ENCODE results near the gene COL8A1. TPM values are rescaled to one million over a fixed set of nuclear protein-coding genes. Genes with fewer than 3 reads are reported as not detected.

Gene COL8A1
- total and polyA plus RNA-seq, 9 of the 15 experiments (the other 6 are each of a cell fraction or from before 2014, with no cell fraction given) = 0.07 TPM; not detected in 8

DNA sequence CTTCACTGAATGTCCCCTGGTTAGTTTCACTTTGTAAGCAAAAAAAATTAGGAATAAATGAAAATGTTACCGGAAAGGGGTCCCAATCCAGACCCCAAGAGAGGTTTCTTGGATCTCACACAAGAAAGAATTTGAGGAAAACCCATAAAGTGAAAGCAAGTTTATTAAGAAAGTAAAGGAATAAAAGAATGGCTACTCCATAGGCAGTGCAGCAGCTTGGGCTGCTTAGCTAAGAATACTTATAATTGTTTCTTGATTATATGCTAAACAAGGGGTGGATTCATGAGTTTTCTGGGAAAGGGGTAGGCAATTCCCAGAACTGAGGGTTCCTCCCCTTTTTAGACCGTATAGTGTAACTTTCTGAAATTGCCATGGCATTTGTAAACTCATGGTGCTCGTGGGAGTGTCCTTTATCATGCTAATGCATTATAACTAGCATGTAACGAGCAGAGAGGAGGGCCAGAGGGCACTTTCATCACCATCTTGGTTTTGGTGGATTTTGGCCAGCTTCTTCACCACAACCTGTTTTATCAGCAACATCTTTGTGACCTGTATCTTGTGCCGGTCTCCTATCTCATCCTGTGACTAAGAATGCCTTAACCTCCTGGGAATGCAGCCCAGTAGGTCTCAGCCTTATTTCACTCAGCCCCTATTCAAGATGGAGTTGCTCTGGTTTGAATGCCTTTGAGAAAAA is 138.3 kb downstream of the COL8A1 start (continued):
- TF ChIP-seq, protein P1, sequence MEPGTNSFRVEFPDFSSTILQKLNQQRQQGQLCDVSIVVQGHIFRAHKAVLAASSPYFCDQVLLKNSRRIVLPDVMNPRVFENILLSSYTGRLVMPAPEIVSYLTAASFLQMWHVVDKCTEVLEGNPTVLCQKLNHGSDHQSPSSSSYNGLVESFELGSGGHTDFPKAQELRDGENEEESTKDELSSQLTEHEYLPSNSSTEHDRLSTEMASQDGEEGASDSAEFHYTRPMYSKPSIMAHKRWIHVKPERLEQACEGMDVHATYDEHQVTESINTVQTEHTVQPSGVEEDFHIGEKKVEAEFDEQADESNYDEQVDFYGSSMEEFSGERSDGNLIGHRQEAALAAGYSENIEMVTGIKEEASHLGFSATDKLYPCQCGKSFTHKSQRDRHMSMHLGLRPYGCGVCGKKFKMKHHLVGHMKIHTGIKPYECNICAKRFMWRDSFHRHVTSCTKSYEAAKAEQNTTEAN (CRISPR knock-in tag; IDR thresholded peaks at IDR 0.05) = no peak
- TF ChIP-seq GTF2A2 (tag; IDR thresholded peaks at IDR 0.05) = peak; percentile 99
- peak; percentile 98 for TF ChIP-seq ZFPM2 (CRISPR knock-in tag; IDR thresholded peaks at IDR 0.05)
- TF ChIP-seq ZNF764 (CRISPR knock-in tag; IDR thresholded peaks at IDR 0.05; ENCODE audit: low read depth) = 0 out of 2 replicates have a peak, but pooled peaks have one; percentile 17
- 0 out of 2 replicates have a peak, but pooled peaks have one; percentile 45 for TF ChIP-seq NFE2 (IDR thresholded peaks at IDR 0.05; ENCODE audit: low read depth)
- TF ChIP-seq L3MBTL2 (IDR thresholded peaks at IDR 0.05) = peak; percentile 29; the same call in 1 of the 2 replicates
- peak; percentile 22; the same call in 1 of the 2 replicates for TF ChIP-seq NR2C1 (IDR thresholded peaks at IDR 0.05)
- TF ChIP-seq NR2C1 (tag; IDR thresholded peaks at IDR 0.05) = peak; percentile 97
- TF ChIP-seq LCOR (CRISPR knock-in tag; IDR thresholded peaks at IDR 0.05) = peak; percentile 48; the same call in 1 of the 2 replicates
- TF ChIP-seq MBD1 (CRISPR knock-in tag; IDR thresholded peaks at IDR 0.05) = peak; percentile 99; the same call in 1 of the 2 replicates
- peak; percentile 100 for TF ChIP-seq ZNF175 (CRISPR knock-in tag; IDR thresholded peaks at IDR 0.05; ENCODE audit: low read depth)
- TF ChIP-seq ZKSCAN8 (CRISPR knock-in tag; IDR thresholded peaks at IDR 0.05) = peak; percentile 97
- 0 out of 4 replicates have a peak, but pooled peaks of 1 of the 2 experiments have one; percentile 7 for TF ChIP-seq SIX5 (IDR thresholded peaks at IDR 0.05; ENCODE audit: borderline replicate concordance in 1 of 2, insufficient read depth in 1 of 2, low read depth in 1 of 2, low read length in 2 of 2)
- peak in 1 of 2 experiments; percentile 99; a peak in 2 of 4 replicates for TF ChIP-seq ZNF639 (CRISPR knock-in tag; conservative IDR thresholded peaks at IDR 0.05 in 1 of 2, IDR thresholded peaks at IDR 0.05 in 1 of 2)
- TF ChIP-seq BCL6 (CRISPR knock-in tag; IDR thresholded peaks at IDR 0.05) = peak; percentile 99
- peak; percentile 54; the same call in 1 of the 2 replicates for TF ChIP-seq ZKSCAN1 (IDR thresholded peaks at IDR 0.05; ENCODE audit: low read depth, low read length)
